Esophagus muscularis mucosa (tissue), 4 donors: ENCODE data around the gene COA3.

Experiments used
- EP300 ChIP-seq: sonication (generic); formaldehyde crosslinking; IDR thresholded peaks from one replicate; pipeline ENCODE4 v1.6.1; 2017; ENCODE audit warnings: antibody characterized with exemption
- POLR2A ChIP-seq: fragments of 450-650 bp; IDR thresholded peaks from one replicate; pipeline ENCODE4 v1.6.1; 2017; ENCODE audit warnings: antibody characterized with exemption, moderate library complexity, mild to moderate bottlenecking, low read depth
- POLR2AphosphoS5 ChIP-seq, 2 donors: sonication (generic); formaldehyde crosslinking; IDR thresholded peaks; one replicate each; pipeline ENCODE4 v1.6.1; 2017; ENCODE audit warnings: antibody characterized with exemption in 2 of 2
- TF ChIP-seq, protein P1 (sequence below), 3 experiments: fragments of 200-600 bp in 2 of 3; fragments of 450-650 bp in 1 of 3; sonication (generic) in 2 of 3; IDR thresholded peaks; one replicate each; pipeline ENCODE4 v1.5.1; 2017 to 2019; ENCODE audit warnings: antibody characterized with exemption in 3 of 3, mild to moderate bottlenecking in 2 of 3, moderate library complexity in 1 of 3

DNA sequence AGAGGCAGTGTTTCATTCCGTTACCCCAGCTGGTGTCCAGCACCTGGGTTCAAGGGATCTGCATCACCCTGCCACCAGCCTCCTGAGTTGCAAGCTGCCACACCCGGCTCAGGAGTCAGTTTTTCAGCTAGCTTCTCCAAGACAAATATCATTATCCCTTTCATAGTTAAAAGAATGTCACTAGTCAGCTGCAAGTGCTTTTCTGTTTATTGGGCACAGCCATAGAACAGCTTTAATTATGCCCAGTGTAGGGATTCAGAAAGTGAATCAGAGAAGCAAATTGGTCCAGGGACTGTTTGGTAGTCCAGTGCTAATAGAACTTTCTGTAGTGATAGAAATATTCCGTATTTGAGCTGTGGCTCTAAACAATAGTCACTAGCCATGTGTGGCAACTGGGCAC, 49.6 kb upstream of the COA3 start:
- no peak for TF ChIP-seq POLR2A
- TF ChIP-seq, protein P1, sequence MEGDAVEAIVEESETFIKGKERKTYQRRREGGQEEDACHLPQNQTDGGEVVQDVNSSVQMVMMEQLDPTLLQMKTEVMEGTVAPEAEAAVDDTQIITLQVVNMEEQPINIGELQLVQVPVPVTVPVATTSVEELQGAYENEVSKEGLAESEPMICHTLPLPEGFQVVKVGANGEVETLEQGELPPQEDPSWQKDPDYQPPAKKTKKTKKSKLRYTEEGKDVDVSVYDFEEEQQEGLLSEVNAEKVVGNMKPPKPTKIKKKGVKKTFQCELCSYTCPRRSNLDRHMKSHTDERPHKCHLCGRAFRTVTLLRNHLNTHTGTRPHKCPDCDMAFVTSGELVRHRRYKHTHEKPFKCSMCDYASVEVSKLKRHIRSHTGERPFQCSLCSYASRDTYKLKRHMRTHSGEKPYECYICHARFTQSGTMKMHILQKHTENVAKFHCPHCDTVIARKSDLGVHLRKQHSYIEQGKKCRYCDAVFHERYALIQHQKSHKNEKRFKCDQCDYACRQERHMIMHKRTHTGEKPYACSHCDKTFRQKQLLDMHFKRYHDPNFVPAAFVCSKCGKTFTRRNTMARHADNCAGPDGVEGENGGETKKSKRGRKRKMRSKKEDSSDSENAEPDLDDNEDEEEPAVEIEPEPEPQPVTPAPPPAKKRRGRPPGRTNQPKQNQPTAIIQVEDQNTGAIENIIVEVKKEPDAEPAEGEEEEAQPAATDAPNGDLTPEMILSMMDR (IDR thresholded peaks at IDR 0.05) = no peak
- no peak for TF ChIP-seq POLR2AphosphoS5 (IDR thresholded peaks at IDR 0.05)
- TF ChIP-seq EP300 = no peak
